Esophagus mucosa (tissue), 1 donor: ENCODE measurements around the gene GGT1. TPM values are rescaled to one million over a fixed set of nuclear protein-coding genes. Genes with fewer than 3 reads are reported as not detected.

ENCODE experiments used
- ATAC-seq: fragments of 200-7000 bp; cut with Tn5 transposase; one replicate; pipeline ENCODE4 v1.9.1; 2020
- total RNA-seq: library from RNA; stranded (reverse); gene quantifications from one replicate; pipeline ENCODE4 v1.2.4, GENCODE V29; 2023
- donor health status: DM: yes; HTN: yes; CAD: no.

The GGT1 gene
- total RNA-seq, result 2.9 TPM

- ATAC-seq, result peak; percentile 4
Observed at GRCh38 chr22:24602847-24603769, at the start of gene GGT1. GGT1 (plus strand) TSS chr22:24603193; CDS start chr22:24611082, 7,889 bp downstream.

DNA sequence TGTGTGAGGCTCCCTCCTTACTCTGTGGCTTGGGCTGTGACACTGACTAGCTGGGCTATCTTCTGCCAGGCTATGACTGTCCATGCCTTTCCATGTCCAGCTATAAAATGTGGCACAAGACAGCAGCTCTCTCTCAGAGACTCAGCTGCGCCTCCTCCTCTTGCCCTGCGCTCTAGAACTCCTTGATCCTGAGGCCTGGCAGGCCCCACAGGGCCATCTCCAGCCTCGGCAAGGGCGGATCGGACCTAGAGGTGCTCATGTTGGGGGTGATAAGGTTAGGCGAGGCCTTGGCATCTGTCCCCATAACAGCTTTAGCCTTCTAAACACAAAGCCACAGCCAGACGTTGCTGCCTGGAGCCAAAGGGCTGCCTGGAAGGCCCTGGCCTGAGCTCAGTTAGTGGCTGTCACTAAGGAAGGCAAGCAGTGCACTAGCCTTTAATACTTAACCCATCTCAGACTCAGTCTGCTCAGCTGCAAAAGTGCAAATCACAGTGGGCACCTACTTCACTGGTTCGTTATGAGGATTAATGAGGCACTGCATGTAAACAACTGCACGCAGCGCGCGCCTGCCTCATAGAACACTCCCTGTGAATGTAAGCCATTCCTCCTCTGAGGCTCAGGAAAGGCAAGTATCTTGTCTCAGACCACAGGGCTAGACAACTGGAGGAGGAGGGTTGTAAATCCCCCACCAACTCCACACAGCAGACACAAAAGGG, 49.2 kb upstream of the GGT1 start:
- no peak for ATAC-seq

GRCh38 chr22:24554313-24555164, 48.5 kb upstream of the GGT1 start, which contains the start of gene GUCD1:
GUCD1 (minus strand) TSS chr22:24555138; CDS start chr22:24554991, 147 bp downstream.
- no peak for ATAC-seq

GRCh38 chr22:24555165-24556039, 47.6 kb upstream of the GGT1 start, which contains the start of gene SNRPD3:
SNRPD3 (plus strand) TSS chr22:24555999; CDS start chr22:24557675, 1,676 bp downstream.
- peak; percentile 95 for ATAC-seq

GRCh38 chr22:24559471-24559870, 43.5 kb upstream of the GGT1 start:
- no peak for ATAC-seq

DNA sequence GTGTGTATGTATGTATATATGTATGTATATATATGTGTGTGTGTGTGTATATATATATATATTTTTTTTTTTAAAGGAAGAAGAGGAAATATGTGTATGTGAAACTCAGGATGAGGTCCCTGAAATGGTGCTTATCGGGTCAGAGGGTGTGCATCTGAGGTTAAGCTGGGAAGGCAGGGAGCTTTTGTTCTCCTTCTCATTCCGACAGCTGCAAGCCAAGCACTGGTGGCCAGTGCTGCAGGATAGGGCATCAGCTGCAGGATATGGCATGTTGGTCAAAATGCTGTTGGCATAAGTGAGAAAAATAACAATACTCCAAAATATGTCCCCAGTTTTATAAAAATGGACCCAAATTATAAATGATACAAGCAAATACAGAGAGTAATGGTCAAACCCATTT, 39.7 kb upstream of the GGT1 start:
- ATAC-seq, result no peak

- ATAC-seq, result no peak
Observed at GRCh38 chr22:24564376-24565058, 38.5 kb upstream of the GGT1 start.

- no peak for ATAC-seq
Observed at GRCh38 chr22:24565077-24565476, 37.9 kb upstream of the GGT1 start.

- no peak for ATAC-seq
Observed at GRCh38 chr22:24566899-24567511, 36.0 kb upstream of the GGT1 start.

- ATAC-seq, result no peak
Observed at GRCh38 chr22:24567668-24568067, 35.3 kb upstream of the GGT1 start.

GRCh38 chr22:24571266-24571665, 31.7 kb upstream of the GGT1 start:
- no peak for ATAC-seq

GRCh38 chr22:24576778-24577177, 26.2 kb upstream of the GGT1 start:
- ATAC-seq, result no peak

DNA sequence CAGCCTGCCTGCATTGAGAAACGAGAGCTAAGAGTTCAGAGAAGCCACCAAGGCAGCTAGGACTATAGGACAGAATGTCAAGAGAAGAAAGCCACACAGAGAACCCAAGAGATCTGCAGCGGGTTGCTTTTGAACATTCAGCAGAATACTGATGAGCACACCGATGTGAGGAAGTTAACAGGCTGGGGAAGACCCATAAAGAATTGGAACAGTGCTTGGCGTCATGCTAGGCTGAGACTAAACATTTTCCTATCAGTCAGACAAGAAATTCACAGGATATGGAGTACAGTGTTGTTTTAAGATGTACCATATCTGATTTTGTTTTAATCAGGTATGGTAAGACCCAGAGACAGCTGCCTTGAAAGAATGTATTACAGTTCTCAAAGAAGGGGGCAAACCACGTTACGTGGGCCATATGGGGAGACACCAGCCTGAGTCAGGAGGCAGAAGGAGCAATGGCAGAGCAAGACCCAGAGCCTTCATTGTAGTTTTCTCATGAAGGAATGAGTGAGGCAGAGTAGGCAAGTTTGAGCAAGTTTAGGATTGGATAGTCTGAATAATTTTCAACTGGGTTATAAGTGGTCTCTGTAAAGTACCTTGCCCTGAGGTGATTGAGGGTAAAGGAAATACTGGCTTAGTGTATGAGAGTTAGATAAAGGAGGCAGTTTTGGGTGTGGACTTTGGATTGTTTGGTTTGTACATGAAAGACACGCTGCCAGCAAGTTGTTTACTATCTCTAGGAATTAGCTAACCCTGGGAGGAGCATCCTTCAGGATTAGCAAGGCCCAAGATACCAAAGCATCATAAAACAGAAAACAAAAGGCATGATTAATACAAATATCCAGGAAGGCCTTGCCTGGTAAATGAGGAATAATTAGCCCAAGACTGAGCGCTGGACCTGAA, 24.4 kb upstream of the GGT1 start:
- peak; percentile 78 for ATAC-seq

DNA sequence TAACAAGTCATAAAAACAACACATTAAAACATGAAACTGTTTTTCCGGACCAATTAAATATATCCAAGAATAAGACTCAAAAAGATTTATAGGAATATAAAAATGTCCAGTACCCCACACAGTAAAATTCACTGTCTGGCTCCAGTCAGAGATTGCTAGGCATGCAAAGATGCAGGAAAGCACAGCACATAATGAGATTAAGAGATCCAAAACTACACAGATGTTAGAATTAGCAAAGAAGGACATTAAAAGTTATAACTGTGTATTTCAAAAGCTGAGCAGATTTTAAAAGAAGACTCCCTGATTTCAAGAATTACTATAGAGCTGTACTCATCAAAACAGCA, 23.8 kb upstream of the GGT1 start:
- ATAC-seq, result no peak

DNA sequence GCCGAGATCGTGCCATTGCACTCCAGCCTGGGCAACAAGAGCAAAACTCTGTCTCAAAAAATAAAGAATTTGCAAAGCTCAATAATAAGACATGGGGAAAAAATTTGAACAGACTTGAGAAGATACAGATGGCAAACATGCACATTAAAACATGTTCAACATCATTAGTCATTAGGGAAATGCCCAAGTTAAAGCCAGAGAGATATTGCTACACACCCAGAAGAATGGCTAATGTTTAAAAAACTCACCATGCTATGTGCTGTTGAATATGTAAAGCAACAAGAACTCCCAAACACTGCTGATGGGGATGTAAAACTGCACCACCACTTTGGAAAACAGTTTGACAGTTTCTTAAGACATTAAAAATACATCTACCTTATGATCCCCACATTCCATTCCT, 22.7 kb upstream of the GGT1 start:
- peak; percentile 55 for ATAC-seq

DNA sequence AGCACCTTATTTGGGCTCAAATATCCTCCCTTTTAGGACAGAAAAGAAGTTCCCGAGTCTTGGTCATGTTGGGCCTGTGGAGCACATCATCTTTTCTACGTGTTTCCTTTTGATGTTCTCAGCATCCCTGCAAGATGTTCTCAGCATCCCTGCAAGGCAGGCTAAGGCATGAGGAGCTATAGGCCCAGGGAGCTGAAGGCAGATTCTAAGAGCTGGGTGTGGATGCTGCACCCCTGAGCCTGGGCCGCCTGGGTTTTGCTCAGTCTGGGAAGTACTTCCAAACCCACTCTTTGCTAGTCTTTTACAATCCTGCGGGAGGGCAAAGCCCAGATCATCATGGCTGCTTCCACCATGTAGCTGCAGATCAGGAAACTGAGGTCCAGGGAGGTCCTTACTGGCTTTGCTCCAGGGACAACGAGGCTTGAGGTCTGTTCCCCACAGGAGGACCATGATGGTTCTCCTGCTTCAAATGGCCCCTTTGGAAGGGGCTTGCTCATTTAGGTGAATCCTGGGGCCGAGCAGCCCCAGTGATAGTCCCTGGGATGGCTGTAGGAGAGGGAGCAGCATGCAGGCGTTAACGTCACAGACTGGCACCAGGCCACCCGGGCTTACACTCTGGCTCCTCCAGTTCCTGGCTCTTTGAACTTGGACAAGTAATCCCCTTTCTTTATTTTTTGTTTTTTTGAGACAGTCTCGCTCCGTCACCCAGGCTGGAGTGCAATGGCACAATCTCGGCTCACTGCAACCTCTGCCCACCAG, 20.8 kb upstream of the GGT1 start:
- ATAC-seq, result peak; percentile 33

DNA sequence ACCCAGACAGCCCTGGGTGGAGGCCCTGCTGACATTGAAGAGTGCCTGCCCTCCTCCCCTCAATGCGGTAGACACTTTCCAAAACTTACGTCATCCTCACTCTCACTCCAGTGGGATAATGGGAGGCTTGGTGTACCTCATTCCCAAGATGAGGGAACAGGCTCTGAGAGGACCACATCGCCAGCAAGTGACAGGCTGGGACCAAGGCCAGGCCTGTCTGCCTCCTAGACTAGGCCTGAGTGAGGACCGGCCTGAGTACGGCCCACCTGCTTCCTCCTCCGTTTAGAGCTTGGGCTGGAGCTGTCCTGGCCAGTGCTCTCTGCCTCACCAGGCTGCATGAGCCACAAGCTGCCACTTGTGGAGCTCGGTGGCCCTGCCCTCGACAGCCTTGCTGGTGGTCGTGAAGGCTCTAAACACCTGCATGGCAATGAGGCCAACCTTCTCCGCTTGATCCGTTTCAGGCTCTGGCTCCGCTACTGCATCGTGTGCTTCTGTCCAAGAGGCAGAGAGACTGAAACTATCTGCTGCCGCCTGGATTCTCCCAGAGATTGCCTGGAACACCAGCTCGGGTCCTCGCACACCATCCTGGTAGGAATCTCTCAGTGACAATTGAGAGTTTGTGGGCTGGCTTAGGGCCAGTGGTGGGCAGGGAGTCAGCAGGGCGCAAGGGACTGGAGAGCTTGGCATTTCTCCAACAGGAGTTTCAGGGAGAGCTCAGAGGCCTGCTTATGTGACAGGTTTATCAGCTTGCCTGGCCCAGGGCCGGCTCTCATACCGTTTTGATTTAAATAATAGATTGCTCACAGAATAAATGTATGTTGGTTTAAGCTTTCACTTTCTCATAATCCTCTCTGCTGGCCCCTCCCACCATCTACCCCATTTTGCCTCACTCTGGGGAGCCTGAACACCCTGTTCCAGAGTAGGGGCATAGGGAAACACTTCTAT, 19.5 kb upstream of the GGT1 start:
- ATAC-seq, result peak; percentile 4
